ENCODE measurements around the gene TTC39B.
A peak's percentile ranks its signal among the peaks of the same experiment; 100 is the strongest.

TTC39B gene

DNA sequence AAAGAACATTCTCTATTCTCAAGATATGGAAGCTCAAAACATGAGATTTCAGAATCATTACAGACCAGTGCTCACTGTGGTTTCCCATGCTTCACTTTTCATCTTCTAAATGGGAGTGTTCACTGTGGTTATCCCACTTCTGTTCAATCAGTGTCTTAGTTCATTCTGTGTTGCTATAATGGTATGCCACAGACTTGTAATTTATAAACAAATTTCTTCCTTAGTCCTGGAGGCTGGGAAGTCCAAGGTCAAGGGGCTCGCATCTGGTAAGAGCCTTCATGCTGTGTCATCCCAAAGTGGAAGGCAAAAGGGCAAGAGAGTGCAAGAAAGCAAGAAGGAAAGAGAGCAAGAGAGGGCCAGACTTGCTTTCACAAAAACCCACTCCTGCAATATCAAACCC is 146.3 kb downstream of the TTC39B start:
- TF ChIP-seq GATA3 (IDR thresholded peaks at IDR 0.05; ENCODE audit: low read depth, low read length) (no peak), GATA2 (IDR thresholded peaks at IDR 0.05; ENCODE audit: low read depth, low read length) (no peak)

DNA sequence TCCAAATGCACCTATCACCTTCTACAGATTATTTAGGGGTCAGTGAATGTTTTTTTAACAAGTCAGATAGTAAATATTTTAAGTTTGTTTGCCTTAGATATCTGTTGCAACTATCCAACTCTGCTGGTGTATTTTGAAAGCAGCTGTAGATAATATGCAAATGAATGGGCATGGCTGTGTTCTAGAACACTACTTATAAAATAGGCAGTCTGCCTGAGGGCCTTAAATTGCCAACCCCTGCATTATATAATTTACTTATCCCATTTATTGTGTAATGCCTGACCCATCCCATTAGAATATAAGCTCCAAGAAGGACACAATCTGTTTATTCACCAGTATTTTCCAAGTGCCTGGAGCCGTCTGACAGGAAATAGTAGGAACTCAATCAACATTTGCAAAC is 149.0 kb downstream of the TTC39B start:
- TF ChIP-seq GATA2 (IDR thresholded peaks at IDR 0.05; ENCODE audit: low read depth, low read length) (no peak), GATA3 (IDR thresholded peaks at IDR 0.05; ENCODE audit: low read depth, low read length) (no peak)

DNA sequence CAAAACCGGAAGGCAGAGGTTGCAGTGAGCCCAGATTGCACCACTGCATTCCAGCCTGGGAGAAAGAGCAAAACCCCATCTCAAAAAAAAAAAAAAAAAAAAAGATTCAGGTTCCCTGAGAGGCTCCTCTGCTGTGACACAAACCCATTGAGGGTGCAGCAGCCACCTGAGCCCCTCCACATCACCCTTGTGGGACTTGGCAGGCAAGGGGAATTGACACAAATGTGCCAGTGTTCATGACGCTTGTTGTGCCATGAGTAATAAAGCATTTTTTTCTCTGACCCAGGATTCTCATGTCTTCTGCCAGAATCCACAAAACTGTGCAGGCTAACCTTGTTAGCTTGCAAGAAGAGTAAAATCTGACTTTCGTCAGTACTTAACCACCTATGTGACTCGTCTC is 149.6 kb downstream of the TTC39B start:
- TF ChIP-seq GATA3 (IDR thresholded peaks at IDR 0.05; ENCODE audit: low read depth, low read length) (no peak), GATA2 (IDR thresholded peaks at IDR 0.05; ENCODE audit: low read depth, low read length) (no peak)

DNA sequence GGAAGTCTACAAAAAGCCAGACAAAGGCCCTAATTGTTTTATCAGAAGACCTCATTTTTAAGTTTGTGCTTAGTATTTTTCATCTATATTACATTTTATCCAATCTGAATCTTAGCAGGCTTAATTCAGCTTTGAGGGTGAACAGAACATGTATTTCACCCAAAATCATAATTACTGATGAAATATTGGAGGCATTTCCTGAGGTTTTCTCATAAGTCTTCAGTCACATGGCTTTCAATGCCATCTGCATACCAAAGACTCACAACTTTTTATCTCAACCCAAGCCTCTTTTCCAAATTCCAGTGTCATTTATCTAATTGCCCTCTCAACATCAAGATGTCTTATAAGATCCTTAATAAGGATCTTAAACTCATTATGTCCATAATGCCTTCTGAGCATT is 150.8 kb downstream of the TTC39B start:
- TF ChIP-seq GATA2 (IDR thresholded peaks at IDR 0.05; ENCODE audit: low read depth, low read length) = no peak
- no peak for TF ChIP-seq GATA3 (IDR thresholded peaks at IDR 0.05; ENCODE audit: low read depth, low read length)

DNA sequence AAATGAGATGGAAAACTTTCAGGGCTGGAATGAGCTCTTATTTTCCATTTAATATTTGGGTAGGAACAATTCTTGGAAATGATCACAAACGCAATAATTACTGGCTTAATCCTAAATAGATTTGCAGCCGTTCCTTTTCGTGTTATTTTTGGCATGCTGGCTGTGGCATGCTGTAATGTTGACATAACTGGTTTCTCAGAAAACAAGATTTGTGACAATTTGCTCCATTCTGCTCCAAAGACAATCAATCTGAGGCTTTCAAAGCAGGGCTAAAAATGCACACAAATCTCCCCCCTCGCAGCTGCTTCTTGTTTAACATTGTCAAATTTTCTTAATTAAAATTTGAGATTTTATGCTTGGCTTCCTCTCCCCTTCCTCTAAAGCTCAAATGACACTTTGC is 151.2 kb downstream of the TTC39B start:
- TF ChIP-seq GATA3 (IDR thresholded peaks at IDR 0.05; ENCODE audit: low read depth, low read length) (no peak), GATA2 (IDR thresholded peaks at IDR 0.05; ENCODE audit: low read depth, low read length) (no peak)

DNA sequence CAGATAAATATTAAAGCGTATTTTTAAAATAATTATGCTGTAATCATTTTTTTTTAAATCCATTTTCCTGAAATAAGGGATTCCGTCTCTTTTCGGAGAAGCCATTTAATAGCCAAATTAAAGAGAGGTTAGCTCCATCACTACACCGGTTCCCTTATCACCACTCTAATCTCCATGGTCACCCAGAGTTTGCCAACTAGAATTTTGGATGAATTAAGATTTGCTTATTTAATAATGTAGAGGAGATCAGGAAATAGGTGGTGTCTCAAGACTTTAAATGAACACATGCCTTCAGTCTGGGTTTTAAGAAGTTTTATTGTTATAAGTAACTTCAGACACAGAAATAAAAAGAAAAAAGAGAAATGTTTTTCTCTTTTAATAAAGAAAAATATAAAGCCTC is 151.7 kb downstream of the TTC39B start:
- TF ChIP-seq GATA2 (IDR thresholded peaks at IDR 0.05; ENCODE audit: low read depth, low read length) (peak; percentile 8; the same call in 1 of the 2 replicates), GATA3 (IDR thresholded peaks at IDR 0.05; ENCODE audit: low read depth, low read length) (0 out of 2 replicates have a peak, but pooled peaks have one; percentile 25)

DNA sequence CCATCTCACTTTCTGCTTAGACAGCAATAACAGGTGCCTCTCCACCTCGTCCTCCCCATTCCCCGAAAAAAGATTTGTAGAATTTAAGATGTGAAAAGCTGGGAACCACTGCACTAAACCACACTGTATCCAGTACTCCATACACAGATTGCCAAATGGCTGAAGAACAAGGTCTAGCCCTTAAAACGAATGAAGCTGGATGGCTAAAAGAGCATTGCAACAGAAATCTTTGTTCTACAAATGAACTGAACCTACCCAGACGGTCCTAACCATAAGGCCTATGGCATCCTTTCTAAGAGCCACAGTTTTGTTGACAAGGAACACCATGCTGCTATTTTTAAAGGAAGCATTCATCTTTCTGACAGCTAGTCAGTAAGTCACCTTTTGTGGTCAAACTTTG is 152.3 kb downstream of the TTC39B start:
- TF ChIP-seq GATA2 (IDR thresholded peaks at IDR 0.05; ENCODE audit: low read depth, low read length) = no peak
- TF ChIP-seq GATA3 (IDR thresholded peaks at IDR 0.05; ENCODE audit: low read depth, low read length) = no peak

DNA sequence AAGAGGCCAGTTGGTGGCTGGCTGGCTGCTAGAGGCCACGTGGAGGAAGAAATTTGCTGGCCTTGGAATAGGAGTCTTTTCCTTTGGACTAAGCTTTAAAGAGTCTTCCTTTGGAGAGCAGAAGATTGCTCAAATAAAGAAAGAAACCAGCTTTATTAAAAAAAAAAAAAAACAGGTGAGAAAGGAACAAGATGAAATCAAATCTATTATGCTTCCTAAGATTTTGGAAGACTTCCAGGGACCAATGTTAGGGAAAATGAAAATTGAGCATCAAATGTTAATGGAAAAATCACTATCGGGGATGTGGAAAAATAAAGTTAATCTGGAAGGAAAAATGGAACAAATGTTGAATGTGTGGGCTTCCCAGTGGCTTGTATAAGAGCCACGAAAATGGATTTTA is 153.1 kb downstream of the TTC39B start:
- no peak for TF ChIP-seq GATA3 (IDR thresholded peaks at IDR 0.05; ENCODE audit: low read depth, low read length)
- TF ChIP-seq GATA2 (IDR thresholded peaks at IDR 0.05; ENCODE audit: low read depth, low read length) = no peak

DNA sequence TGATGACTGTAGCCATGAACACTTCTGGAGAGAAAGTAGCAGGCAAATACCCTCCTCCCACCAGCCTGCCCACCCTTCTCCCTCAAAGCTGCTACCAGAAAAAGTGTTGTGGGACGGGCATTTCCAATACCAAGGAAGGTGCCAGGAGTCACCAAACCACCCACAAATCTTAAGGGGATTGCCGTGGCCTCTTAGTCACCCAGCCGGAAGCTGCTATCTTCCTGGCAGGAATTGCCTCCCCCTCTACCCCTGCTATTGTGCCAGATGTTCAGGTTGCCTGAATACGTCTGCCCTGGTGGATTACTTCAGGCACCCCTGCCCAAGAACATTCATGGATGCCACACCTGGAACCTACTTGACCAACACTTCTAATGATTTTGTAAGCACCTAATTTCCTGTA is 156.1 kb downstream of the TTC39B start:
- TF ChIP-seq GATA3 (IDR thresholded peaks at IDR 0.05; ENCODE audit: low read depth, low read length) = no peak
- TF ChIP-seq GATA2 (IDR thresholded peaks at IDR 0.05; ENCODE audit: low read depth, low read length) = no peak

DNA sequence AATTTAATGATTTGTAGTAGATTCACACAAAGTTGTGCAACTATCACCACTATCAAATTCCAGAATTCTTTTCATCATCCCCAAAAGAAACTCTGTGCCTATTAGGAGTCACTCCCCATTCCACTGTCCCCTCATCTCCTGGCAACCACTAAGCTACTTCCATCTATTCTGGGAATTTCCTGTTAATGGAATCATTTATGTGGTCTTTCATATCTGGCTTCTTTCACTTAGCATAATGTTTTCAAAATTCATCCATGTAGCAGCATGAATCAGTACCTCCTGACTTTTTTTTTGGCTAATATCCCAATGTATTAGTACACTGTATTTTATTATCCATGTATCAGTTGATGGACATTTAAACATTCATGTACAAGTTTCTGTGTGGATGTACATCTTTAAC is 157.6 kb downstream of the TTC39B start:
- TF ChIP-seq GATA2 (IDR thresholded peaks at IDR 0.05; ENCODE audit: low read depth, low read length) = no peak
- TF ChIP-seq GATA3 (IDR thresholded peaks at IDR 0.05; ENCODE audit: low read depth, low read length) = no peak

DNA sequence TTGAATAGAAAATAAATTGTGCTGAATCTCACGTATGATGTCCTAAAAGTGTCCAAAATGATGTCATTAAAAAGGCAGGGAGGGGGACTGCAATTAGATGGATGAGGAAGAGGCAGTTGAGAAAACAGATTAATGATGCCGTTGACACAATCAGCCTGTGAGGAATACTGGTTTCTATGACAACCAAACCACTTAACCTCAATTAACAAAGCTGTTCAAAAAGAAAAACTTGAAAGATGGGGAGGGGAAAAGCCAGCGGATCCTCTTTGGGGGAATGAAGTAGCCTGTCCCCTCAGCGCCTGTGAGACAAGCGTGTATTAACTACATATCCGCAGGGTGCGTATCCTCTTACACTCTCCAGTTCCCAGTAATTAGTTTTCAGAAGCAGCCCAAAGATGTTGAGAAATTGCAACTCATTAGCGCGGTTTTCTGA is 160.7 kb downstream of the TTC39B start:
- TF ChIP-seq GATA3 (IDR thresholded peaks at IDR 0.05; ENCODE audit: low read depth, low read length) = no peak
- no peak for TF ChIP-seq GATA2 (IDR thresholded peaks at IDR 0.05; ENCODE audit: low read depth, low read length)

DNA sequence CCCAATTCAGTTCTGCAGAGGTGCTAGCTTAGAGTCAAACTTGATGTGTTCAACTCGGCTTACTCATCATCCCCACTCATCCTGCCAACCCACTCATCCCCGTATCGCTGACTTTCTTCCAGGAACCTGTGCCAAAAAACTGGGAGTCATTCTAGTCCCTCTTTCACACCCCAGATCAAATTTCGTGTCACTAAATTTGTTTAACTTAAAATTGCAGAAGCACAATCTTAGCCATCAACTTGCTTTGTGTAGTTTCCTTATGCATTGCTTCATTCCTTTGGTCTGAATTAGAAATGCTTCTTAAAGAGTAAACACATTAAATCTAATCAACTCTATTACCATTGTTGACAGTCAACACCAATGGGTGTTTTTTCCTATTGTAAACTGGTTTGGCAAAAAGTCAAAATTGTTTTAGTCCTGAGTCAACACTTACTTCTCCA is 162.4 kb downstream of the TTC39B start:
- TF ChIP-seq GATA2 (IDR thresholded peaks at IDR 0.05; ENCODE audit: low read depth, low read length) (no peak), GATA3 (IDR thresholded peaks at IDR 0.05; ENCODE audit: low read depth, low read length) (no peak)

DNA sequence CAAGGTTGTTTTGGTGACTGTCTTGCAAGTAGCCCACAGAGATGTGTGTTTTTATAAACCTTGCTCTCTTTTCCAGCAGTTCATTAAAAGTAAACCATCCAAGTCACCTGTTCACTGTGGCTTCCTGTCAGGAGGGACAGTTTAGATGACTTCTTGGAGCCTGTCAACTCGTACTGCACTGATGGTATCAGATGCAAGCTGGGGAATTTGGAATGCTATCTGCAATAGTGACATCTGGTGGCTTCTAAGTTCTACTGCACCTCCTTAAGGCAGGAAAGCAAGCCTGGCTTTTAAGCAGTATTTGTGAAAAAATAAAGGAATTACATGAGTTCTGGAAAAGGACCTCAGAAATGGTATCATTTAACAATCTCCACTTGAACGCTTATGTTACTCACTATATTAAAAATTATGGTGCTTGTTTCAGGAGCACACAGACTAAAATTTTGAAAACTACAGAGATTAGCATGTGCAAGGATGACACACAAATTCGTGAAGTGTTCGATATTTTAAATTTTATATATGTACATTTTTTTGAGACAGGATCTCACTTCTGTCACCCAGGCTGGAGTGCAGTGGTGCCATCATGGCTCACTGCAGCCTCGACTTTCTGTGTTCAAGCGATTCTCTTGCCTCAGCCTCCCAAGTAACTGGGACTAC is 164.0 kb downstream of the TTC39B start:
- peak; percentile 69 for TF ChIP-seq GATA3 (IDR thresholded peaks at IDR 0.05; ENCODE audit: low read depth, low read length)
- TF ChIP-seq GATA2 (IDR thresholded peaks at IDR 0.05; ENCODE audit: low read depth, low read length) = peak; percentile 83

DNA sequence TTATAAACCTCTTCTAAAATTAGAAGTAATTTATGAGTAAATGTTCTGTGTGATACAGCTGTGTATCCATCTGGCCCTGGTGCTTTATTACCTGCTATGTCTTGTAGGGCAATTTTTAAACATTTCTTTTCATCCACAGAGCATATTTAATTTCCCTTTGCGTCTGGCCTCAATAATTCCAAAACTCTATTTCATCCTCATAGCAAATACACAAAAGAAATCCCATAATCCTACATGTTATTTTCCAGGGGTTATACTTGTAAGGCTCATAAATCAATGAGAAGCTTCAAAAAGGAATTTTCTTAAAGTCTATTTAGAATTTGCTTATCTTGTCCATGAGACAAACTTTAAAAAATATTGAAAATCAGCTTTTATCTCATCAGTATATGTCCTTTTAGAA is 167.0 kb downstream of the TTC39B start:
- TF ChIP-seq GATA2 (IDR thresholded peaks at IDR 0.05; ENCODE audit: low read depth, low read length) (no peak), GATA3 (IDR thresholded peaks at IDR 0.05; ENCODE audit: low read depth, low read length) (no peak)

DNA sequence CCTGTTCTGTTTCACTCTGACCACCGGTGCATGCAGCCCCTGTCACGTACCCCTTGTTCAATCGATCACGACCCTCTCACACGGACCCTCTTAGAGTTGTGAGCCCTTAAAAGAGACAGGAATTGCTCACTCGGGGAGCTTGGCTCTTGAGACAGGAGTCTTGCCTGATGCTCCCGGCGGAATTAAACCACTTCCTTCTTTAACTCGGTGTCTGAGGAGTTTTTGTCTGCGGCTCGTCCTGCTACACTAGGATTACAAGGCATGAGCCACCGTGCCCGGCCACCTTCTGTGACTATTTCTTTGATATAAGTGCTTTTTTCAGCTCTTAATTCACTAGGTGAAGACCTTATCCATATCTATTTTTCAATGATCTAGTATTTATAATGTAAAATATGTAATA is 167.5 kb downstream of the TTC39B start:
- TF ChIP-seq GATA2 (IDR thresholded peaks at IDR 0.05; ENCODE audit: low read depth, low read length) (no peak), GATA3 (IDR thresholded peaks at IDR 0.05; ENCODE audit: low read depth, low read length) (no peak)

DNA sequence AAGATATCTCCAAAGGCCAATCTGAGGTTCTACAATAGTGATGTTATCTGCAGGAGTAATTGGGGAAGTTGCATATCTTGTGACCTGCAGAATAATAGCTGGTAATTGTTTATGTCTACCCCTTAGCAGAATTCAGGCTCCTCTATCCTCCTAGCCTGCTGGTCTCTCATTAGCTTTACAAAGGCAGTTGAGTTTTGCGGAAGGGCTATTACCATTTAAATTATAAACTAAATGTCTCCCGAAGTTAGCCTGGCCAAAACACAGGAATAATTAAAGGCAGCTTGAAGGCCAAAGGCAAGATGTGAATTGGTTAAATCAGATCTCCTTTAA is 168.7 kb downstream of the TTC39B start:
- no peak for TF ChIP-seq GATA2 (IDR thresholded peaks at IDR 0.05; ENCODE audit: low read depth, low read length)
- TF ChIP-seq GATA3 (IDR thresholded peaks at IDR 0.05; ENCODE audit: low read depth, low read length) = no peak

All from SH-SY5Y (cell line).